T-helper 2 cell (primary cell): Measurements from ENCODE around the gene CNPY4.

Source experiments
- DNase-seq, 5 experiments: peaks; one replicate each; pipeline versions ENCODE4 v3.0.0 to v3.0.0-alpha.2; 2012 to 2022

The CNPY4 gene

DNA sequence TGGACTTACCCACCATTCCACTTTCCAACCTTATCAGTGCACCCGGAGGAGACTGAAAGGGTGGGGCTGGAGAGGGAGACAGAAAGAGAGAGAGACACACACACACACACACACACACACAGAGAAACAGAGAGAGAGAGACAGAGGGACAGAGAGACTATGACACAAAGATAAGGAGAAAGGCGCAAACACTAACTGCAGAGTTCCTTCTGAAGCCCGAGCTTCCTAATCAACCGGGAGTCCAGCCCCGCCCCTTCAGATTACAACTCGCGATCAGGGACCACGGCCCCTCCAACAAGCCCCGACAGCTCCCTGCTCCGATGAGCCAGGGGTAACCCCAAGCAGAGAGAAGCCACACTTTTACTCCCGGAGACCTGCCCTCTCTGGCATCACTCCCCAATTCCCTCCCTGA is 48.5 kb downstream of the CNPY4 start:
- no peak for DNase-seq

GRCh38 chr7:100169147-100169850 is 49.9 kb downstream of the CNPY4 start:
- DNase-seq: no peak

GRCh38 chr7:100170101-100170897 is 50.9 kb downstream of the CNPY4 start:
- DNase-seq: no peak

- DNase-seq: peak in 1 of 5 experiments; percentile 32
Measured at GRCh38 chr7:100171087-100171681, 51.8 kb downstream of the CNPY4 start.

DNA sequence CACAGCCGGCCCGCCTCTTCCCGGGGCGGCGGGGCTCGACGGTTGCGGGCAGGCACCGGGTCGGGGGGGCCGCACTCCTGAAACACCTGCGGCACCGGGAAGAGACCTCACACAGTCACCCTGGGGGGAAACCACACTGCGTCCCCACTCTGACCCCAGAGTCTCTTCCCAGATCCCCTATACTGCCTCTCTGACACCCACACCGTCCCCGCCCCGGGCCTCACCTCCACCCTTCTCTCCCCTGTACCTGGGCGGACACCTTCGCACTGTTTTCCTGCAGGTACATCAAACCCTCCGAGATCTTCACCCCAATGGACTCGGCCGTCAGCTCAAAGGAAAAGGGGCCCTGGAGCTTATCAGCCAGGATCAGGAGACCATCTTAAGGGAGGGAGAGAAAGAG is 52.4 kb downstream of the CNPY4 start:
- DNase-seq: no peak

DNA sequence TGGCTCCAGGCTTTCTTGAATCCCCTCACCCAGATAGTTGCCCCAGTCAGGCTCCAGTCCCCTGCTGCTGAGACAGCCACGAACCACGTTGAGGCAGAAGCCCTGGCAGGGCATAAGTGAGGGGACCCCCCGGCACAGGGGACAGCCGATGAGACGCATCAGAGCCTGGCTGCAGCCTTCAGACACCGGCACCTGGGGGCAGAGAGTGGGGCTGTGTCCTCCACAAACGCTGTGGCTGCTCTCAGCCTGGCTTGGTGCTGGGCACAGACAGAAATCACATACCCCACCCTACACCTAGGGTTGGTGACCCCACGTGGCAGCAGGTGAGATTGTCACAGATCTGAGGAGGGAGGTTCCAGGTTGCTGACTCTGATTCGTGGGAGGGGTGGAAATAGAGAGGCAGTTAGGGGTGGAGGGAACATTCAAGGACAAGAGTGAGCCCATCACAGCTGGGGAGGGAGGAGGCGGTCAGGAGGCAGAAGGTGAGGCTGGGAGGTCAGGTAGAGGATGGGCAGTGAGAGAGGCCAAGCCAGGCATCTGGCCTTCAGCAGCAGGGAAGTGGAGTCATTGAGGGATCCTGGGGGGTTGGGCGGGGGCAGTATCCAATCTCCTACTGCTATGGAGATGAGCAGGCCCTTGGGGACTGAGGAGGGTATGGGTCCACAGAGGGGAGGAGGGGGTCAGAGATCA is 54.5 kb downstream of the CNPY4 start:
- DNase-seq: no peak

DNA sequence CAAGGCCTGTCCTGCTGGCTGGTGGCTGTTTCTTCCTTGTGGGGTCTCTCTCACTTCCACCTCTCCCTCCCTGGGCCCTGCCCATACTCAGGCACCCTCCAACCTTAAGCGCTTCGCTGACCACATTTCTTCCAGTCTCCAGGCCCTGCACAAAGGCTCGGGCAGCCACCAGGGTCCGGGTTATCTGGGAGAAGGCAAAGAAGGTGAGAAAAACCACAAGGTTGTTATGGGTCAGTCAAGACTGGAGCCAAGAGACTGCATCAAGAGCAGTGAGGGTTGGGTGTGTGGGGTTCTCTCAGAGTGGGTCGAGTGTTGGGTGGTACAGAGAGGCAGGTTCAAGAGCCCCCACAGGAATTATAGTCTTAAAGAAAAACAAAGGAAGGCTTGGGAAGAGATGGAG is 55.1 kb downstream of the CNPY4 start:
- no peak for DNase-seq
